Panc1 (cell line): ENCODE measurements around the gene GRIN3B. TPM values are rescaled to one million over a fixed set of nuclear protein-coding genes. Genes with fewer than 3 reads are reported as not detected.
"Not testable (repeated sequence)": the region's sequence is repeated elsewhere in the genome, so short reads cannot be mapped to it uniquely, and the experiment has no call there.

Experiments
- ATAC-seq: fragments of 200-7000 bp; cut with Tn5 transposase; 2 replicates; pipeline ENCODE4 v1.9.1; 2020; ENCODE audit warnings: mild to moderate bottlenecking, moderate library complexity
- BruUV-seq: library from RNA; stranded (reverse); fragments of 400-500 nt; replicated peaks from 2 replicates; lab custom pipeline; 2021; lab: Mats Ljungman, UMichigan
- CTCF ChIA-PET: fragments of 300-600 bp; sonication (Branson Sonifier 250); formaldehyde crosslinking; loops from one replicate; lab custom pipeline; 2022; ENCODE audit warnings: antibody characterized with exemption; lab: Charles Lee
- POLR2A ChIA-PET: fragments of 300-600 bp; sonication (Branson Sonifier 250); formaldehyde crosslinking; loops from one replicate; lab custom pipeline; 2022; ENCODE audit warnings: antibody characterized with exemption; lab: Charles Lee
- DNase-seq: peaks from one replicate; pipeline ENCODE4 v3.0.0-alpha.2; 2010; ENCODE audit warnings: low read depth, low spot score
- H3K27ac ChIP-seq: 2 replicates; pipeline ENCODE4 v1.5.1; 2011; ENCODE audit warnings: mild to moderate bottlenecking, low read length, inconsistent platforms
- H3K27me3 ChIP-seq: fragments of 200-500 bp; sonication (Bioruptor generic); 2 replicates; pipeline ENCODE4 v1.6.0; 2014; ENCODE audit warnings: low read length, inconsistent platforms; ENCODE audit not compliant: control insufficient read depth, insufficient read depth
- H3K36me3 ChIP-seq: fragments of 200-500 bp; sonication (Bioruptor generic); 2 replicates; pipeline ENCODE4 v1.5.1; 2014; ENCODE audit warnings: inconsistent platforms, mild to moderate bottlenecking, low read length, moderate library complexity; ENCODE audit not compliant: control insufficient read depth, insufficient read depth
- H3K4me1 ChIP-seq: 2 replicates; pipeline ENCODE4 v1.5.1; 2011; ENCODE audit warnings: inconsistent platforms, mild to moderate bottlenecking, low read length, moderate library complexity; ENCODE audit not compliant: control insufficient read depth, insufficient read depth
- H3K4me3 ChIP-seq, 2 experiments: 2 replicates each; pipeline ENCODE4 v1.5.1; 2011 to 2012; ENCODE audit warnings: low read depth in 2 of 2, low read length in 2 of 2, mild to moderate bottlenecking in 2 of 2, inconsistent platforms in 1 of 2, moderate library complexity in 1 of 2
- H3K9me3 ChIP-seq: fragments of 200-500 bp; sonication (Bioruptor generic); 2 replicates; pipeline ENCODE4 v1.5.1; 2014; ENCODE audit warnings: low read depth, mild to moderate bottlenecking, inconsistent platforms, low read length, moderate library complexity; ENCODE audit not compliant: control insufficient read depth, insufficient read depth
- CTCF ChIP-seq: fragments of 450-650 bp; IDR thresholded peaks from 2 replicates; pipeline ENCODE4 v1.5.1; 2017; ENCODE audit warnings: mild to moderate bottlenecking
- POLR2AphosphoS5 ChIP-seq: IDR thresholded peaks from 2 replicates; pipeline ENCODE4 v1.6.1; 2012; ENCODE audit warnings: mild to moderate bottlenecking, low read depth, low read length, moderate library complexity
- SIN3A ChIP-seq: IDR thresholded peaks from 2 replicates; pipeline ENCODE4 v1.6.1; 2012; ENCODE audit warnings: low read depth, mild to moderate bottlenecking, low read length, moderate library complexity, borderline replicate concordance; ENCODE audit not compliant: insufficient read depth
- TCF7L2 ChIP-seq: IDR thresholded peaks from 2 replicates; pipeline ENCODE4 v1.6.1; 2011; ENCODE audit warnings: mild to moderate bottlenecking, low read depth, low read length, inconsistent platforms
- in situ Hi-C: cut with HindIII; loops from 2 replicates; pipeline ENCODE4 v1.10.0; 2016; ENCODE audit warnings: low sequenced_read_pairs, low pct_unique_long_range_greater_than_20kb
- intact Hi-C: fragments of 100-400 bp; cut with micrococcal nuclease; formaldehyde crosslinking; loops from one replicate; pipeline ENCODE4 v1.10.0; 2022; ENCODE audit not compliant: unreplicated experiment
- total RNA-seq: library from RNA; stranded (reverse); gene quantifications from one replicate; pipeline ENCODE4 v1.2.1, GENCODE V29; 2021; ENCODE audit not compliant: unreplicated experiment
- TF ChIP-seq, protein P1 (sequence below), 2 experiments: IDR thresholded peaks; 2 replicates each; pipeline ENCODE4 v1.6.1; 2011 to 2012; ENCODE audit warnings: low read depth in 2 of 2, control low read depth in 1 of 2, low read length in 1 of 2, mild to moderate bottlenecking in 1 of 2, moderate library complexity in 1 of 2; ENCODE audit not compliant: insufficient read depth in 1 of 2

The GRIN3B gene
- total RNA-seq, 1 experiment from 2014 or later, result 4.6 TPM

DNA sequence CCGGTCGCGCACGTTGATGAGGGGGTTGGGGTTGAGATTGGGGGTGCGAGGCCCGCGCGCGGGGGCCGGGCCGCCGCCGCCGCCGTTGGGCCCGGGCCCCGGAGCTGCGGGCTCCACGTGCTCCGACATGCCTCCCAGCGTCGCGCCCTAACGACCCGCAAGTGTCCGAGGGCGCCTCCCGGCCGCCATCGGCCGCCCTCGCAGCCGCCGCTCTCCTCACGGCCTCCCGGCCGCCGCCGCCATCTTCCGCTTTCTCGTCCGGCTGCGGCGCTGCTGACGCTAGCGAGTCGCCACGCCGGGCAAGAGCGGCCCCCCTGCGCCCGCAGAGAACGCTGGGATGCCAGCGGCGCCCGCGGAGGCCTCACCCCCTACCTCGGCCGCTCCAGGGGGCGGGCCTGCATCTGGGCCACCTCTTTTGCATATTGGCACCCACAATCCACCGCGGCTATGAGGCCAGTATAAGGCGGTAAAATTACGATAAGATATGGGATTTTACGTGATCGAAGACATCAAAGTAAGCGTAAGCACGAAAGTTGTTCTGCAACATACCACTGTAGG, 20.7 kb downstream of the GRIN3B start, which contains the start of gene TMEM259:
TSS of gene TMEM259 (minus strand) at position 256 of the 558 bp plus-strand sequence. CDS start at position 129, 127 bp downstream.
- intact Hi-C loops (no loop called here), in situ Hi-C loops (no loop called here)
- CTCF ChIA-PET, result interaction anchor here (0.6 kb wide), 1 partner anchor 200 kb away, joined by 3 read pairs; no protein-coding TSS in a partner anchor

GRCh38 chr19:1023883-1024188, 23.6 kb downstream of the GRIN3B start:
- ATAC-seq, BruUV-seq, H3K4me1 ChIP-seq, H3K27ac ChIP-seq, POLR2A ChIA-PET, CTCF ChIA-PET, H3K9me3 ChIP-seq, DNase-seq, H3K36me3 ChIP-seq, H3K27me3 ChIP-seq, in situ Hi-C loops, H3K4me3 ChIP-seq, intact Hi-C loops: not testable (repeated sequence)

More for the DNA sequence above, 20.7 kb downstream of the GRIN3B start, which contains the start of gene TMEM259:
- H3K27ac ChIP-seq, result peak within 1 kb of the TSS; percentile 88
- ATAC-seq (peak; percentile 87), DNase-seq (peak; percentile 86)
- POLR2A ChIA-PET, result no interaction called here
- no TSS peak for BruUV-seq
- TF ChIP-seq SIN3A (peak; percentile 43; the same call in 1 of the 2 replicates), TCF7L2 (no peak; the same call in 1 of the 2 replicates)
- H3K36me3 ChIP-seq, result no peaks in the 10 kb centered on the region; the same call in 1 of the 2 replicates
- H3K27me3 ChIP-seq, result no peaks in the 10 kb centered on the region
- H3K4me1 ChIP-seq, result peaks cover 20% of the 10 kb centered on the region
- no peaks in the 10 kb centered on the region for H3K9me3 ChIP-seq
- peak within 1 kb of the TSS; percentile 55 to 75 for H3K4me3 ChIP-seq

- H3K27ac ChIP-seq, in situ Hi-C loops, H3K9me3 ChIP-seq, H3K4me1 ChIP-seq, POLR2A ChIA-PET, H3K27me3 ChIP-seq, ATAC-seq, DNase-seq, H3K4me3 ChIP-seq, CTCF ChIA-PET, BruUV-seq, intact Hi-C loops, H3K36me3 ChIP-seq: not testable (repeated sequence)
These were observed 24.9 kb downstream of the GRIN3B start for GRCh38 chr19:1025080-1025479.

GRCh38 chr19:1025960-1026782, 26.0 kb downstream of the GRIN3B start, which contains the start of gene CNN2:
CNN2 (plus strand) TSS chr19:1026608; CDS start chr19:1026662, 54 bp downstream.
- POLR2A ChIA-PET, result interaction anchor here (1.0 kb wide), 1 partner anchor 10 kb away, joined by 4 read pairs; no protein-coding TSS in a partner anchor

More at GRCh38 chr19:1025960-1026782, 26.0 kb downstream of the GRIN3B start, which contains the start of gene CNN2:
- peak; percentile 84 for ATAC-seq
- no peaks in the 10 kb centered on the region for H3K27me3 ChIP-seq
- CTCF ChIA-PET, result interaction anchor here (0.6 kb wide), 2 partner anchors 9 to 253 kb away, joined by 3 to 5 read pairs; no protein-coding TSS in a partner anchor
- in situ Hi-C loops, result no loop called here
- H3K4me1 ChIP-seq, result peaks cover 8% of the 10 kb centered on the region
- no peaks in the 10 kb centered on the region for H3K9me3 ChIP-seq
- H3K36me3 ChIP-seq, result peaks cover 9% of the 10 kb centered on the region; the same call in 1 of the 2 replicates
- H3K27ac ChIP-seq, result peak within 1 kb of the TSS; percentile 94
- intact Hi-C loops, result no loop called here
- no peak for TF ChIP-seq CTCF
- no peak for TF ChIP-seq TCF7L2
- TF ChIP-seq, protein P1, sequence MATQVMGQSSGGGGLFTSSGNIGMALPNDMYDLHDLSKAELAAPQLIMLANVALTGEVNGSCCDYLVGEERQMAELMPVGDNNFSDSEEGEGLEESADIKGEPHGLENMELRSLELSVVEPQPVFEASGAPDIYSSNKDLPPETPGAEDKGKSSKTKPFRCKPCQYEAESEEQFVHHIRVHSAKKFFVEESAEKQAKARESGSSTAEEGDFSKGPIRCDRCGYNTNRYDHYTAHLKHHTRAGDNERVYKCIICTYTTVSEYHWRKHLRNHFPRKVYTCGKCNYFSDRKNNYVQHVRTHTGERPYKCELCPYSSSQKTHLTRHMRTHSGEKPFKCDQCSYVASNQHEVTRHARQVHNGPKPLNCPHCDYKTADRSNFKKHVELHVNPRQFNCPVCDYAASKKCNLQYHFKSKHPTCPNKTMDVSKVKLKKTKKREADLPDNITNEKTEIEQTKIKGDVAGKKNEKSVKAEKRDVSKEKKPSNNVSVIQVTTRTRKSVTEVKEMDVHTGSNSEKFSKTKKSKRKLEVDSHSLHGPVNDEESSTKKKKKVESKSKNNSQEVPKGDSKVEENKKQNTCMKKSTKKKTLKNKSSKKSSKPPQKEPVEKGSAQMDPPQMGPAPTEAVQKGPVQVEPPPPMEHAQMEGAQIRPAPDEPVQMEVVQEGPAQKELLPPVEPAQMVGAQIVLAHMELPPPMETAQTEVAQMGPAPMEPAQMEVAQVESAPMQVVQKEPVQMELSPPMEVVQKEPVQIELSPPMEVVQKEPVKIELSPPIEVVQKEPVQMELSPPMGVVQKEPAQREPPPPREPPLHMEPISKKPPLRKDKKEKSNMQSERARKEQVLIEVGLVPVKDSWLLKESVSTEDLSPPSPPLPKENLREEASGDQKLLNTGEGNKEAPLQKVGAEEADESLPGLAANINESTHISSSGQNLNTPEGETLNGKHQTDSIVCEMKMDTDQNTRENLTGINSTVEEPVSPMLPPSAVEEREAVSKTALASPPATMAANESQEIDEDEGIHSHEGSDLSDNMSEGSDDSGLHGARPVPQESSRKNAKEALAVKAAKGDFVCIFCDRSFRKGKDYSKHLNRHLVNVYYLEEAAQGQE (IDR thresholded peaks at IDR 0.05; ENCODE audit: insufficient read depth in 1 of 2, low read depth in 2 of 2, low read length in 1 of 2), result no peak
- no peak for TF ChIP-seq POLR2AphosphoS5
- TF ChIP-seq SIN3A, result no peak
- no peak for DNase-seq
- no TSS peak for BruUV-seq
- peak within 1 kb of the TSS; percentile 82 to 94 for H3K4me3 ChIP-seq
